HG02885 (cell line): Measurements from ENCODE around the gene ZC3H7A.

ENCODE experiments used
- ATAC-seq: cut with Tn5 transposase; IDR thresholded peaks from one replicate; pipeline ENCODE4 v1.9.1; 2021; ENCODE audit warnings: mild to moderate bottlenecking; ENCODE audit not compliant: unreplicated experiment, poor library complexity

ZC3H7A gene

GRCh38 chr16:11738742-11739544, 58.1 kb downstream of the ZC3H7A start:
- ATAC-seq, result no peak

- ATAC-seq, result no peak
Measured at GRCh38 chr16:11737713-11738112, 59.3 kb downstream of the ZC3H7A start.

- ATAC-seq, result no peak
Measured at GRCh38 chr16:11736903-11737302, 60.2 kb downstream of the ZC3H7A start.

- no peak for ATAC-seq
Measured at GRCh38 chr16:11735787-11736186, 61.3 kb downstream of the ZC3H7A start.

- ATAC-seq, result no peak
Measured at GRCh38 chr16:11734653-11735043, 62.4 kb downstream of the ZC3H7A start.

- ATAC-seq, result peak; percentile 60
Measured at GRCh38 chr16:11734025-11734652, 62.9 kb downstream of the ZC3H7A start.

GRCh38 chr16:11731222-11731621, 65.8 kb downstream of the ZC3H7A start:
- ATAC-seq, result no peak

GRCh38 chr16:11729787-11730186, 67.3 kb downstream of the ZC3H7A start:
- ATAC-seq, result no peak

- ATAC-seq, result no peak
Measured at GRCh38 chr16:11727796-11728543, 69.1 kb downstream of the ZC3H7A start.

- no peak for ATAC-seq
Measured at GRCh38 chr16:11726008-11726407, 71.0 kb downstream of the ZC3H7A start.

- no peak for ATAC-seq
Measured at GRCh38 chr16:11725457-11725856, 71.6 kb downstream of the ZC3H7A start.

- ATAC-seq, result no peak
Measured at GRCh38 chr16:11722468-11722808, 74.6 kb downstream of the ZC3H7A start.

- ATAC-seq, result no peak
Measured at GRCh38 chr16:11721781-11722467, 75.1 kb downstream of the ZC3H7A start.

GRCh38 chr16:11719762-11720161, 77.3 kb downstream of the ZC3H7A start:
- no peak for ATAC-seq

GRCh38 chr16:11719171-11719570, 77.9 kb downstream of the ZC3H7A start:
- no peak for ATAC-seq

- ATAC-seq, result no peak
Measured at GRCh38 chr16:11717811-11718210, 79.2 kb downstream of the ZC3H7A start.

GRCh38 chr16:11716336-11716735, 80.7 kb downstream of the ZC3H7A start:
- ATAC-seq, result no peak

- ATAC-seq, result no peak
Measured at GRCh38 chr16:11715246-11715947, 81.7 kb downstream of the ZC3H7A start.

GRCh38 chr16:11712122-11712521, 84.9 kb downstream of the ZC3H7A start:
- no peak for ATAC-seq

GRCh38 chr16:11711662-11712061, 85.4 kb downstream of the ZC3H7A start:
- no peak for ATAC-seq
